HepG2 (cell line): Measurements from ENCODE around the gene TVP23A. TPM values are rescaled to one million over a fixed set of nuclear protein-coding genes. Genes with fewer than 3 reads are reported as not detected.

ENCODE experiments used
- ATAC-seq: fragments of 200-7000 bp; cut with Tn5 transposase; 3 replicates; pipeline ENCODE4 v1.9.1; 2020; ENCODE audit warnings: mild to moderate bottlenecking, moderate library complexity
- BruUV-seq: library from RNA; stranded (reverse); fragments of 400-500 nt; replicated peaks from 2 replicates; lab custom pipeline; 2021; lab: Mats Ljungman, UMichigan
- CTCF ChIA-PET: fragments of 300-600 bp; formaldehyde crosslinking; extraction: SDS; loops from one replicate; lab custom pipeline; 2021; ENCODE audit warnings: low total read pairs, inconsistent platforms, low intra/inter-chr PET ratio; lab: Yijun Ruan, JAX
- POLR2A ChIA-PET: fragments of 350-600 bp; sonication (Branson Sonifier 250); formaldehyde crosslinking; loops from one replicate; lab custom pipeline; 2020; ENCODE audit warnings: antibody characterized with exemption, inconsistent platforms; lab: Yijun Ruan, JAX
- DNase-seq: peaks from one replicate; pipeline ENCODE4 v3.0.0-alpha.2; 2015; ENCODE audit warnings: low spot score
- FAIRE-seq: peaks from 3 replicates; lab custom pipeline; 2011; peaks lifted over from hg19 to GRCh38; lab: Jason Lieb, UNC
- H2AFZ ChIP-seq: one replicate; pipeline ENCODE4 v1.6.1; 2011; ENCODE audit warnings: low read length, inconsistent platforms
- H3K27ac ChIP-seq: fragments of 300-600 bp; 3 replicates; pipeline ENCODE4 v1.8.0; 2011; ENCODE audit warnings: mixed run types, mild to moderate bottlenecking, mixed read lengths, low read length, inconsistent platforms; ENCODE audit not compliant: insufficient read depth; ENCODE audit errors: extremely low read length
- H3K27me3 ChIP-seq, 2 experiments: fragments of 200-600 bp in 1 of 2; 2 replicates in 1 of 2; 3 replicates in 1 of 2; pipeline versions ENCODE4 v1.6.0 to v1.8.0; 2011; ENCODE audit warnings: low read length in 2 of 2, mild to moderate bottlenecking in 2 of 2, moderate library complexity in 2 of 2, inconsistent platforms in 1 of 2; ENCODE audit not compliant: insufficient read depth in 2 of 2, control insufficient read depth in 1 of 2
- H3K36me3 ChIP-seq, 2 experiments: fragments of 200-600 bp in 1 of 2; replicated peaks in 1 of 2; 2 replicates in 1 of 2; 3 replicates in 1 of 2; pipeline versions ENCODE4 v1.5.1 to v1.8.0; 2011; ENCODE audit warnings: low read length in 2 of 2, inconsistent platforms in 1 of 2; ENCODE audit not compliant: insufficient read depth in 2 of 2, control insufficient read depth in 1 of 2
- H3K4me1 ChIP-seq: 2 replicates; pipeline ENCODE4 v1.5.1; 2012; ENCODE audit warnings: low read length, inconsistent platforms; ENCODE audit not compliant: insufficient read depth
- H3K4me2 ChIP-seq: 2 replicates; pipeline ENCODE4 v1.6.0; 2011; ENCODE audit warnings: low read depth, low read length, inconsistent platforms
- H3K4me3 ChIP-seq, 3 experiments: fragments of 200-600 bp in 1 of 3; sonication (generic), shearing (Covaris generic) in 1 of 3; replicated peaks in 1 of 3; 2 replicates each; pipeline ENCODE4 v1.5.1; 2011 to 2016; ENCODE audit warnings: low read length in 3 of 3, inconsistent platforms in 2 of 3, low read depth in 2 of 3, mild to moderate bottlenecking in 2 of 3, control low read depth in 1 of 3, mixed read lengths in 1 of 3; ENCODE audit not compliant: insufficient read depth in 1 of 3
- H3K79me2 ChIP-seq: one replicate; pipeline ENCODE4 v1.6.1; 2011; ENCODE audit warnings: low read length, inconsistent platforms; ENCODE audit not compliant: insufficient read depth
- H3K9ac ChIP-seq: 2 replicates; pipeline ENCODE4 v1.6.0; 2011; ENCODE audit warnings: mild to moderate bottlenecking, low read depth, low read length, inconsistent platforms; ENCODE audit not compliant: insufficient read depth
- H3K9me3 ChIP-seq: 2 replicates; pipeline ENCODE4 v1.5.1; 2012; ENCODE audit warnings: mild to moderate bottlenecking, low read length
- H4K20me1 ChIP-seq: 2 replicates; pipeline ENCODE4 v1.6.0; 2011; ENCODE audit warnings: inconsistent platforms, mild to moderate bottlenecking, low read length, moderate library complexity; ENCODE audit not compliant: insufficient read depth
- BATF2 ChIP-seq: sonication (generic); formaldehyde crosslinking; IDR thresholded peaks from 2 replicates; pipeline ENCODE4 v1.8.0; 2022; ENCODE audit warnings: mild to moderate bottlenecking, missing genetic modification reagents, moderate library complexity
- CREBL2 ChIP-seq: sonication (generic); formaldehyde crosslinking; IDR thresholded peaks from 2 replicates; pipeline ENCODE4 v1.8.1; 2023; ENCODE audit warnings: missing genetic modification reagents, mild to moderate bottlenecking, borderline replicate concordance
- E2F5 ChIP-seq: sonication (generic); formaldehyde crosslinking; conservative IDR thresholded peaks from 2 replicates; pipeline ENCODE4 v1.4.0; 2020; ENCODE audit warnings: missing genetic modification reagents
- ELF1 ChIP-seq: sonication (generic); formaldehyde crosslinking; IDR thresholded peaks from 2 replicates; pipeline ENCODE4 v1.4.0; 2020; ENCODE audit warnings: missing genetic modification reagents
- ISX ChIP-seq: sonication (generic); formaldehyde crosslinking; conservative IDR thresholded peaks from 2 replicates; pipeline ENCODE4 v1.5.0; 2020; ENCODE audit warnings: missing genetic modification reagents
- KDM2A ChIP-seq: sonication (generic); formaldehyde crosslinking; IDR thresholded peaks from 2 replicates; pipeline ENCODE4 v1.4.0; 2020; ENCODE audit warnings: low read depth, missing genetic modification reagents, borderline replicate concordance
- MXD4 ChIP-seq: IDR thresholded peaks from 2 replicates; pipeline ENCODE4 v1.6.1; 2016; ENCODE audit warnings: mild to moderate bottlenecking, missing biosample characterization, missing genetic modification reagents
- PRDM15 ChIP-seq: sonication (generic); formaldehyde crosslinking; IDR thresholded peaks from 2 replicates; pipeline ENCODE4 v1.4.0; 2020; ENCODE audit warnings: missing genetic modification reagents
- SMAD9 ChIP-seq: sonication (generic); formaldehyde crosslinking; IDR thresholded peaks from 2 replicates; pipeline ENCODE4 v1.5.1; 2020; ENCODE audit warnings: mild to moderate bottlenecking, missing genetic modification reagents
- SP140L ChIP-seq: sonication (generic); formaldehyde crosslinking; IDR thresholded peaks from 2 replicates; pipeline ENCODE4 v1.4.0; 2020; ENCODE audit warnings: missing genetic modification reagents, borderline replicate concordance
- TAF1 ChIP-seq: sonication (generic); formaldehyde crosslinking; IDR thresholded peaks from 2 replicates; pipeline ENCODE4 v1.4.0; 2020; ENCODE audit warnings: missing genetic modification reagents
- ZBTB39 ChIP-seq: sonication (generic); formaldehyde crosslinking; IDR thresholded peaks from 2 replicates; pipeline ENCODE4 v1.5.0; 2020; ENCODE audit warnings: missing genetic modification reagents
- ZNF225 ChIP-seq: sonication (generic); formaldehyde crosslinking; IDR thresholded peaks from 2 replicates; pipeline ENCODE4 v1.4.0; 2020; ENCODE audit warnings: mild to moderate bottlenecking, missing genetic modification reagents
- ZNF329 ChIP-seq: sonication (generic); formaldehyde crosslinking; IDR thresholded peaks from 2 replicates; pipeline ENCODE4 v1.9.0; 2021; ENCODE audit warnings: low read depth, mild to moderate bottlenecking, missing genetic modification reagents
- ZNF768 ChIP-seq: sonication (generic); formaldehyde crosslinking; IDR thresholded peaks from 2 replicates; pipeline ENCODE4 v1.4.0; 2020; ENCODE audit warnings: missing genetic modification reagents
- WGBS: methylation state at CpG from one replicate; pipeline ENCODE4 v1.1.6; 2017; ENCODE audit warnings: low lambda C conversion rate; 5-methylcytosine and 5-hydroxymethylcytosine counted together
- in situ Hi-C: cut with HindIII; loops from 2 replicates; pipeline ENCODE4 v1.10.0; 2017; ENCODE audit warnings: low pct_unique_long_range_greater_than_20kb; ENCODE audit not compliant: extremely low pct_ligation_motif_present
- intact Hi-C: fragments of 100-400 bp; cut with micrococcal nuclease; formaldehyde crosslinking; loops from one replicate; pipeline ENCODE4 v1.10.0; 2022; ENCODE audit not compliant: unreplicated experiment
- polyA plus RNA-seq, 8 experiments: library from polyadenylated mRNA; depleted of rRNA in 3 of 8; stranded (reverse) in 7 of 8; unstranded in 1 of 8; fragments of >200 nt; fragmentation: Illumina TruSeq in 4 of 8; extraction: Trizol in 4 of 8; gene quantifications; 2 replicates each; pipeline versions ENCODE4 v1.2.1 to v1.2.3, GENCODE V29; 2011 to 2016; ENCODE audit warnings: low read depth in 4 of 8, missing spikeins in 1 of 8, mixed read lengths in 1 of 8; ENCODE audit not compliant: insufficient read depth in 1 of 8
- total RNA-seq, 5 experiments: library from RNA; depleted of rRNA; stranded (reverse); fragments of >200 nt; fragmentation: Illumina TruSeq; extraction: Trizol; gene quantifications; 2 replicates each; pipeline ENCODE4 v1.2.3, GENCODE V29; 2016; ENCODE audit warnings: low read depth in 1 of 5

The TVP23A gene
- total and polyA plus RNA-seq, 2 of the 13 experiments (the other 11 are each of a cell fraction or from before 2014, with no cell fraction given), result not detected

- no peaks in the 10 kb centered on the region for H3K36me3 ChIP-seq
- no peaks in the 10 kb centered on the region for H3K4me1 ChIP-seq
- H3K79me2 ChIP-seq, result no peaks in the 10 kb centered on the region
- BruUV-seq, result no TSS peak
- H3K9me3 ChIP-seq, result no peaks in the 10 kb centered on the region
- TF ChIP-seq TAF1 (no peak), SP140L (CRISPR knock-in tag) (no peak), ZBTB39 (CRISPR knock-in tag) (no peak), ELF1 (CRISPR knock-in tag) (no peak), E2F5 (no peak), ZNF329 (CRISPR knock-in tag) (no peak), CREBL2 (CRISPR knock-in tag) (no peak), MXD4 (no peak), ISX (CRISPR knock-in tag) (no peak), PRDM15 (no peak), ZNF768 (no peak), BATF2 (no peak), SMAD9 (no peak), ZNF225 (CRISPR knock-in tag) (no peak), KDM2A (CRISPR knock-in tag) (no peak)
- TF ChIP-seq, all 625 proteins: peak for 0
- ChIA-PET CTCF (no interaction called here), POLR2A (no interaction called here)
- Histone ChIP-seq H3K4me3 (no peak overlapping the region), H3K9ac (no peak overlapping the region), H4K20me1 (no peaks in the 10 kb centered on the region), H3K4me2 (no peak overlapping the region), H3K27ac (no peak overlapping the region), H3K27me3 (peaks cover 0 to 13% of the 10 kb centered on the region in 2 experiments; a peak in 2 of 5 replicates), H2AFZ (no peak overlapping the region)
- in situ Hi-C loops (no loop called here), intact Hi-C loops (no loop called here)
- no peak for FAIRE-seq
- no peak for DNase-seq
- ATAC-seq, result no peak
- WGBS, result 27% methylated on average over 6 of the region's 7 CpGs
Observed at GRCh38 chr16:10835281-10835931, 16.8 kb upstream of the TVP23A start.
